NCI-H748 (cell line): Measurements from ENCODE around the gene FASTKD1.
"Not testable (repeated sequence)": the region's sequence is repeated elsewhere in the genome, so short reads cannot be mapped to it uniquely, and the experiment has no call there.

Experiments used
- DNase-seq: peaks from one replicate; lab custom pipeline; 2025; ENCODE audit not compliant: unreplicated experiment; lab: John Stamatoyannopoulos, UW

Gene FASTKD1, protein sequence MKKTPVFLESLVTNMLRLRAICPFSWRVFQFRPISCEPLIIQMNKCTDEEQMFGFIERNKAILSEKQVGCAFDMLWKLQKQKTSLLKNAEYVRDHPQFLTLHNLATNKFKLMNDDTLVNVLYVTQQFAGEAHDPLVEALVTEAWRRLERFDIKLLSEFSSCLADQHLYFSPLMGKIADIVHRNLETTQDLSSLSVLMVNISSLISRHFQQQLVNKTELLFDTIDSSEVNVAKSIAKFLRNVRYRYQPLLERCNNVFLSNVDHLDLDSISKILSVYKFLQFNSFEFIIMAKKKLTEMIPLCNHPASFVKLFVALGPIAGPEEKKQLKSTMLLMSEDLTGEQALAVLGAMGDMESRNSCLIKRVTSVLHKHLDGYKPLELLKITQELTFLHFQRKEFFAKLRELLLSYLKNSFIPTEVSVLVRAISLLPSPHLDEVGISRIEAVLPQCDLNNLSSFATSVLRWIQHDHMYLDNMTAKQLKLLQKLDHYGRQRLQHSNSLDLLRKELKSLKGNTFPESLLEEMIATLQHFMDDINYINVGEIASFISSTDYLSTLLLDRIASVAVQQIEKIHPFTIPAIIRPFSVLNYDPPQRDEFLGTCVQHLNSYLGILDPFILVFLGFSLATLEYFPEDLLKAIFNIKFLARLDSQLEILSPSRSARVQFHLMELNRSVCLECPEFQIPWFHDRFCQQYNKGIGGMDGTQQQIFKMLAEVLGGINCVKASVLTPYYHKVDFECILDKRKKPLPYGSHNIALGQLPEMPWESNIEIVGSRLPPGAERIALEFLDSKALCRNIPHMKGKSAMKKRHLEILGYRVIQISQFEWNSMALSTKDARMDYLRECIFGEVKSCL

DNA sequence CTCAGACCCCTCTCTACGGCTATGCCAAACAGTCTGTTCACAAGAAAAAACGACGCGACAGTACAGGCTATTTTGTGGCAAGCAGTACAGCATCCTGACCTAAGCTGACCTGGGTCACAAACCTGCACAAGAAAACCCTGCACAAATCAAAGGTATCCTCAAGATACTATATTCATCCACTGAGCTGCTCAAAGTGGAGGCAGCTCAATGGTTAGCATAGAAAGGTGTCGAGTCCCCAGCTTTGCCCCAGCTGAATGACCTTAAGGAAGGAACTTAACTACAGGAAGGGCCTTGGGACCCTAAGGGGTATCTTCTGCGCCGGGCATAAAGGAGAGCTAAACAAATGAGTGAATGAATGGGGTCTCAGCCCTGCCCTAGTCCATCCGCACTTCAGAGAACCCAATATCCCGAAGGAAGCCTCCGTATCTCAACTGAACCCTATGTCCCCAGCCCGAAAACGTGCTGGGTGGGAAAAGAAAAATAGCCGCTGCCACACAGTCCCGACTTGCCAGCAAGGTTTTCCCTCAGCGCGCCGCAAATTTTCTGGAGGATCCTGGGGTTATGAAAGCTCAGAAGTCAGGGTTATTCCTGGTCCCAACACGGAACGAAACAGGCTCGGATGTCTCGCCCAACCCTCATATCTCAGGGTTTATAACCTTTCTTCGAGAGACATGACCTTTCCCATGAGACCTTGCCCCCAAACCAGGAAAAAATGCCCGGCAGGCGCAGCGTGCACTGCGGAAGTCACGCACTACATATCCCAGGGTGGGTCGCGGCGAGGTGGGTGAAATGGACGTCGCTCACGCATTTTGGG lies at the start of gene FASTKD1:
Gene FASTKD1, minus strand, starts transcription at position 706 of the 814 bp plus-strand sequence. CDS start 1,836 bp downstream, outside the sequence.
- DNase-seq = peak; percentile 95

DNA sequence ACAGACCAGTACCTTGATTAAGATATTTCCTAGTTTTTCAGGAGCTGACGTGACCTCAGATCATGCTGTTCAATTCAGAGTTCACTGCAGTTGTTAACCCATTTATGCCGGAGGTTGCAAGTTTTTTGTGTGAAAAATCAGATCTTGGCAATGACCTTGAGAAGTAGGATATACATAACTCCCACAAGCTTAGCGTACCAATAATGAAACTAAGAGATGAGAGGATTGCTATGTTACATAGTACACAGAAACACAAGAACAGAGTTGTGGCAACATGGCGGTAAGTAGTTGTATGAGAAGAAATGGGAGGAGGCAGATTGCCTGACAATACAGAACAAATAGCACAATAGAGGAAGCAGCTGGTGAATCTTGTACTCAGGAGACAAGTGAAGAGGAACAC lies 49.6 kb upstream of the FASTKD1 start:
- no peak for DNase-seq

DNA sequence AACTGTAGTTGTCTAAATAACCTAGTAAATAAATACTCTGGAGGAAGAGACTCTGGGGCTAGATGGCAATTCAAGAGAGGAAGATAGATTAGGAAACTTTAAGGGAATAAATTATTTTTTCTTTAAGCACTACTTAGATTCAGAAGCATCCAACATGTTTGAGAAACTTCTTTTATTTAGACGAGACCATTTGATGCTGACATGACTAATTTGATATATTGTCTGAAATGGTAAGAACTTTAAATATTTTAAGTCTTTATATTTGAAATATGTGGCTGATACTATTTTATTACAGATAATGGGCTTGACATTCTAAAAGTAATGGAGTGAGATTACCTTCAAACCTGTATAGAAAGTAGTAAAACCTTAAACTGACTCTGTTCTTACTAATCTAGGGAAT lies 46.8 kb upstream of the FASTKD1 start:
- DNase-seq = no peak

DNA sequence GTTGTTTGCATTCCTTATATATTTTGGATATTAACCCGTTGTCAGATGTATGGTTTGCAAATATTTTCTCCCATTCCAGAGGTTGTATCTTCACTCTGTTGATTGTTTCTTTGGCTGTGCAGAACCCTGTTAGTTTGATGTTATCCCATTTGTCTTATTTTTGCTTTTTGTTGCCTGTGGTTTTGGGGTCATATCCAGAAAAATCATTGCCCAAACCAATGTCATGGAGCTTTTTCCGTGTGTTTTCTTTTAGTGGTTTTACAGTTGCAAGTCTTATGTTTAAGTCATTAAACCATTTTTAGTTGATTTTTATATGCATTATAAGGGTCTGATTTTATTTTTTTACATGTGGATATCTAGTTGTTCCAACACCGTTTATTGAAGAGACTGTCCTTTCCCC lies 46.3 kb upstream of the FASTKD1 start:
- no peak for DNase-seq

DNA sequence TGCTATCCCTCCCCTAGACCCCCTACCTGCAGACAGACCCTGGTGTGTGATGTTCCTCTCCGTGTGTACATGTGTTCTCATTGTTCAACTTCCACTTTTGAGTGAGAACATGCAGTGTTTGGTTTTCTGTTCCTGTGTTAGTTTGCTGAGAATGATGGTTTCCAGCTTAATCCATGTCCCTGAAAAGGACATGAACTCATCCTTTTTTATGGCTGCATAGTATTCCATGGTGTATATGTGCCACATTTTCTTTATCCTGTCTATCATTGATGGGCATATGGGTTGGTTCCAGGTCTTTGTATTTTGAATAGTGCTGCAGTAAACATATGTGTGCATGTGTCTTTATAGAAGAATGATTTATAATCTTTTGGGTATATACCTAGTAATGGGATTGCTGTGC lies 42.3 kb upstream of the FASTKD1 start:
- not testable (repeated sequence) for DNase-seq

DNA sequence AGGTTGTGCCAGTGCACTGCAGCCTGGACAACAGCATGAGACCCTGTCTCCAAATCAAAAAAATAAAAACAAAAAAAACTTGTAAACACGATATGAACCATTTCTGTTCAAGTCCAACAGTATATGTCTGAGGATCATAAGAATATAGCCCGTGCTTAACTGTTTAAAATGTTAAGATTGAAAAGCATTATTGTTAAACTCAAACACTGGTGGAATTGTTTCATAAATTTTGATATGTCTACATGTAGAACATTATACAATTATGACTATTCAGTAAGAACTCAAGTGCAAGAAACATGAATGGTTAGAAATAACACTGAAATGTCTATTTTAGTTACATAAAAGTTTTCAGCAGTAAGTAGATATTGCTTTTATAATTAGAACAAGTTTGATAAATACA lies 40.2 kb upstream of the FASTKD1 start:
- no peak for DNase-seq

DNA sequence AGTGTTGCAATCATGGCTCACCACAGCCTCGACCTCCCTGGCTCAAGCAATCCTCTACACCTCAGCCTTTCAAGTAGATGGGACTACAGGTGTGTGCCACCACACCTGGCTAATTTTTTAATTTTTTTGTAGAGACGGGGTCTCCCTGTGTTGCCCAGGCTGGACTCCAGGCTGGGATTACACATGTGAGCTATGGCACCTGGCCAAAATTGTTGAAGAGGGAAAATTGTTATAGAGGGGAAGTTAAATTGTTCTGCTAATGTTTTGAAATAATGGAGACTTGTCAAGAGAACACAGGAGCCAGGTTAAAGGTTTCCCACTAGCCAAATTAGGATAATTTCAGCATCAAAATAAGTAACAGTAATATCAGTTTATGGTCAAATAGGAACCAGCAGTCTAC lies 35.6 kb upstream of the FASTKD1 start:
- peak; percentile 9 for DNase-seq

DNA sequence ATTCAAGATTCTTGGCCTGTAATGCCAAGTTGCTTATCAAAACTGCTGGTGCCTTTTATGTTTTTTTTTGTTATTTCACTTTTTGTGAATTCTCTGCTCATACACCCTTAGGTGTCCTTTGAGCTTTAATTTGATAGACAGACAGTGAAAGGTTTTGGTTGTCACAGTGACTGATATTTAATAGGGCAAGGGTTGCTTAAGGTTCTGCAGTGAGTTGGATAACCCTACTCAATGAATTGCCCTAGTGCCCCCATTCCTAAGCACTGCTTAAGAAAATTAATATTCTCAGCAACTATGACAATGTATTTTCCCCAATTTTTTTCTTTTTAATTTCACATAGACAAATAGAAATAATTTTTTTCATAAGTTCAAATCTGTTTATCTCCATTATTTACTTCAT lies 25.9 kb upstream of the FASTKD1 start:
- no peak for DNase-seq

DNA sequence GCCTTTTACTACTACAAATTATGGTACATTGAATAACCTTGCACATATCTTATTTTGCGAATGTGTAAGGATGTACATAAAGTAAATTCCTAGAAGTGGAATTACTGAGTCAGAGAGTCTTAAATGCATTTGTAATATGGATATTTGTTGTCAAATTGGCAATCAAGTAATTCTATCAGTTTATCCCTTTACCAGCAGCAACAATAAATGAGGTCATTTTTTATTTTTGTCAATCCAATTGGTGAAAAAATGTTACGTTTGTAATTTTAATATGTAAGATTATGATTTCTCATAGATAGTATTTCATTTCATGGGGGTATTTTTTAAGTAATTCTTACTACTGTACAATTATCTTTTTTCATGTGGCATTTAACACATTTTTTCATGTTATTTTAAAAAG lies 25.3 kb upstream of the FASTKD1 start:
- no peak for DNase-seq

DNA sequence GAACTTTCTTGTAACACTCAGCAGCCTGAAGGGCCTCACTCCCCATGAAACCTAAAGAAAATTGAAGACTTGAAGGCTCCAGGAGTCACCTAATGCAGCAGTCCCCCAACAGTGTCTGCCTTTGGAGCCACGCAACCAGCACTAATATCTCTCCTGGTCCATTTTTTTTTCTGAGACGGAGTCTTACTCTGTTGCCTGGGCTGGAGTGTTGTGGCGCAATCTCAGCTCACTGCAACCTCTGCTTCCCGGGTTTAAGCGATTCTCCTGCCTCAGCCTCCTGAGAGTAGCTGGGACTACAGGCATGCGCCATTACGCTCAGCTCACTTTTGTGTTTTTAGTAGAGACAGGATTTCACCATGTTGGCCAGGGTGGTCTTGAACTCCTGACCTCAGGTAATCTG lies 22.9 kb upstream of the FASTKD1 start:
- not testable (repeated sequence) for DNase-seq

DNA sequence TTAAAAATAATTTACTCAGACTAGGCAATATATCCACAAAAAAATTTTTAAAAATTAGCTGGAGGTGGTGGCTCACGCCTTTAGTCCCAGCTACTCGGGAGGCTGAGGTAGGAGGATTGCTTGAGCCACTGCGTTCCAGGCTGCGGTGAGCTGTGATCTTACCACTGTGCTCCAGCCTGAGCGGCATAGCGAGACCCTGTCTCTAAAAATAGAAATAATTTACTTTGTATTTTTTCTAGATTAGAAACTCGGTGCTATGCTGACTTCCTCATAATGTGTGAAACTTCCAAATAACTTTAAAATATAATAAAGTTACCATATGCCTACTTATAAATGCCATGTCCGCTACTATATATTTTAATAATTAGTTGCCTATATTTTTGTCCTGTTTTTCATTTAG lies 17.1 kb upstream of the FASTKD1 start:
- no peak for DNase-seq

DNA sequence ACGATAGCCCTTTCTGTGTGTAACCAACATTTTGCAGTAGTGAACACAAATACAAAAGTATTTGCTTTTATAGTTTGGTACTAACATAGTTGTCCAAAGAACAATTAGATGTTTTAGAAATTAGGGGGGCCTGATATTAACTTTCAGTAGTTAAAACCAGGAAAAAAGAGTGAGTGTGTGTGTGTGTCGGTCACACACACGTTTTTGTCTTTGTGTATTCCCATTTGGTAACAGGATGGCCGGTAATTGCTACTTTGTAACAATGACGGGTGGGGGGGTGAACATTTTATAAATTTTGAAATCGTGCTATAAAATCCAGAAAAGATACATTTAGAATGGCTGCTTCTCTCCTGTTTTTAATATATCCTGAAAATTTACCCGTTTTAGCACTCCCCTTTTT lies 12.0 kb upstream of the FASTKD1 start:
- no peak for DNase-seq

DNA sequence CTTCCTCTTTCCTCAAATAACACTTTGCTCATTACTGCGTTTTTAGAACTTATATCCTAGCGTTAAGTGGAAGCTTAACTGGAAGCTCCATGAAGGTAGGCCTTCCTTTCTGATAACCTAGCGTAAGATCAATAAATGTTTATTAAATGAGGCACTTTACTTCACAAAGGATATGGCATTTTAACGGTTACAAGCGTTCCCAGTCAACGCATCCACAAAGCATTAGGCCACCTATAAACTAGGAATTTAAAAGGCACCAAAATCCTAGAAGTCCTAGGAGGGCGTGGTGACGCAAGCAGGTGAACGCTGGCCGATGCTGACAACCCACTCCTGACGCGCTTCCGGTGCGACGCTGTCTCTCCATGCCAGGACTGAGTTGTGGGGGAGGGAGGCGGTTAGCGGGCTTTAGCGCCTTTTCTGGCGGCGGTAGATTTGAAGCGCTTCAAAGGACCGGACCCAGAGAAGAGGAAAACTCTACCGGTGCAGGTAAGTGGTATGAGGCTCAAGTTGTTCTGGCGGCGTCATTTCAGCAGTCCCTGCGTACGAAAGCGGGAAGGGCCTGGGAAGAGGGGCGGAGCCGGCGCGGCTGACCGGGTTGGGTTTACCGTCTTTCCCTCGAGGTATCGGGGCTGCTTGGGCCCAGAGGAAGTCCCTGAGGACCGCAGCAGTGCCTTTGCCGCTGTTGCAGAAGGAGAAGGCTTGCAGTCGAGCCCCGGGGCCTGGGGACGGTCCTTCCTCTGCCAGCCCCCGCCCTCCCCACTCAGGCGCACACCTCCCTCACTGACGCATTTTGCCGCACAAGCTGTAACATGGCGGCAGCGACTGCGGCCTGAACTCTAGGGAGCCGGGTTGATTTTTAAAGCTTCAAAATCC lies 10.6 kb upstream of the FASTKD1 start, which contains the start of gene PPIG:
Gene PPIG, plus strand, starts transcription at position 347 of the 873 bp plus-strand sequence. CDS start 19,691 bp downstream, outside the sequence.
- peak; percentile 96 for DNase-seq

DNA sequence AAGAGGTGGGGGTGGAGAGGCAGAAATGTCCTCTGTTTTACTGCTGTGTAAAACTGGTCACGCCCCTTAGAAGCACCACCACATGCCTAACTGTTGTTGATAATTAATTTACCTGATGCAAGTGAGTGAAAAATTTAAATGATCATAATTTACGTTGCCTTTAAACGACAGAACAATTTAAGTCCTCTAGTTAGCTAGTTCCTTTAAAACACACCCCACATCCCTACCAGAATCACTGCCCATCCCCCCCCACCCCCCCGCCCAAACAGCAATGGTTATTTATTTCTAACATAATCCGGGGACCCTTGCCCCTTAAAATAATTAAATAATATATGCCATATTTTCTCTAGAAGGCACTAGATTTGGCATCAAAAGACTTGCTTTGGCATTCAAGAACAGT lies 9.9 kb upstream of the FASTKD1 start:
- DNase-seq = no peak

DNA sequence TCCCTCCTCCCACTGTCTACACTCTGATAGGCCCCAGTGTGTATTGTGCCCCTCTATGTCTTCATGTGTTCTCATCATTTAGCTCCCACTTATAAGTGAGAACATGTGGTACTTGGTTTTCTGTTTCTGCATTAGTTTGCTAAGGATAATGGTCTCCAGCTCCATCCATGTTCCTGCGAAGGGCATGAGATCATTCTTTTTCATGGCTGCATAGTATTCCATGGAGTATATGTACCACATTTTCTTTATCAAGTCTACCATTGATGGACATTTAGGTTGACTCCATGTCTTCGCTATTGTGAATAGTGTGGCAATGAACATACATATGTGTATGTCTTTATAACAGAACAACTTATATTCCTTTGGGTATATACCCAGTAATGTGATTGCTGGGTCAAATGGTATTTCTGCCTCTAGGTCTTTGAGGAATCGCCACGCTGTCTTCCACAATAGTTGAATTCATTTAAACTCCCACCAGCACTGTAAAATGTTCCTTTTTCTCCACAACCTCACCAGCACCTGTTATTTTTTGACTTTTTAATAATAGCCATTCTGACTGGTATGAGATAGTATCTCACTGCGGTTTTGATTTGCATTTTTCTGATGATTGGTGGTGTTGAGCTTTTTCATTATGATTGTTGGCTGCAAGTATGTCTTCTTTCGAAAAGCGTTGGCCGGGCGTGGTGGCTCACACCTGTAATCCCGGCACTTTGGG lies 9.0 kb upstream of the FASTKD1 start:
- DNase-seq = not testable (repeated sequence)

DNA sequence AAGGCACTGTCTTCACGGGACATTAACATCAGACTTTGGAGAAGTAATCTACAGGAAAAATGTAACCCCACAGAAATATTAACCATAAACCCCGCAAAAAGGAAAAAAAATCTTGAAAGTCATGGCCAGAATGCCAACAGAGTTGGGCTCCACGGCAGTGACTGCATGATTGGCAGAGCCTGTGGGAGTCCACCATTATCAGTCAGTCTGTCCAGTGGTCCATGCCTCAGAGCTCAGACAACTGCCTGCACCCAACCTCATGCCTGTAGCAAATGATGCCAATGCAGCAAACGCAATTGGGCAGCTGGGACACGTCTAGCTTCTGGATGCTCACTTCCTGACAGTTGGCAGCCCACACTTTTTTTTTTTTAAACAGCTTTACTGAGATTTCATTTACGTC lies 5.4 kb upstream of the FASTKD1 start:
- peak; percentile 16 for DNase-seq

DNA sequence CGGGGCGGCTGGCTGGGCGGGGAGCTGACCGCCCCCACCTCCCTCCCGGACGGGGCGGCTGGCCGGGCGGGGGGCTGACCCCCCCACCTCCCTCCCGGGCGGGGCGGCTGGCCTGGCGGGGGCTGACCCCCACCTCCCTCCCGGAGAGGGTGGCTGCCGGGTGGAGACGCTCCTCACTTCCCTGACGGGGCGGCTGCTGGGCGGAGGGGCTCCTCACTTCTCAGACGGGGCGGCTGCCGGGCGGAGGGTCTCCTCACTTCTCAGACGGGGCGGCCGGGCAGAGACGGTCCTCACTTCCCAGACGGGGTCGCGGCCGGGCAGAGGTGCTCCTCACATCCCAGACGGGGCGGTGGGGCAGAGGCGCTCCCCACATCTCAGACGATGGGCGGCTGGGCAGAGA lies 1.6 kb upstream of the FASTKD1 start:
- not testable (repeated sequence) for DNase-seq

DNA sequence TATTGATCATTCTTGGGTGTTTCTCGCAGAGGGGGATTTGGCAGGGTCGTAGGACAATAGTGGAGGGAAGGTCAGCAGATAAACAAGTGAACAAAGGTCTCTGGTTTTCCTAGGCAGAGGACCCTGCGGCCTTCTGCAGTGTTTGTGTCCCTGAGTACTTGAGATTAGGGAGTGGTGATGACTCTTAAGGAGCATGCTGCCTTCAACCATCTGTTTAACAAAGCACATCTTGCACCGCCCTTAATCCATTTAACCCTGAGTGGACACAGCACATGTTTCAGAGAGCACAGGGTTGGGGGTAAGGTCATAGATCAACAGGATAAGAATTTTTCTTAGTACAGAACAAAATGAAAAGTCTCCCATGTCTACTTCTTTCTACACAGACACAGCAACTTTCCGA lies 874 bp upstream of the FASTKD1 start:
- not testable (repeated sequence) for DNase-seq

DNA sequence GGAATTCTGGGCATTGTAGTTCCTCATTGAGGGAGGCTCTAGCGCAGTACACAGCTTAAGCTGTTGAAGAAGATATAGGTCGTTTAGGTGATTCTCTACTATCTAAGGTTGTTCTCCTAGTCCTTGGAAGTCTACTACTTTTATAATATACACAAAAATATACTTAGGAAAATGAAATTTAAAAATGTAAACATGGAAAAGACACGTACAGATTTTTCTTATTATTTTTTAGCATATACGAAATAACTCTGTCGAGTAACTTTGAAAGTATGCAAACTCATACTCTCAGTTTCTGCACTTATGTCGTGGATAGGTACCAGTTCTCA lies 272 bp upstream of the FASTKD1 start:
- no peak for DNase-seq

DNA sequence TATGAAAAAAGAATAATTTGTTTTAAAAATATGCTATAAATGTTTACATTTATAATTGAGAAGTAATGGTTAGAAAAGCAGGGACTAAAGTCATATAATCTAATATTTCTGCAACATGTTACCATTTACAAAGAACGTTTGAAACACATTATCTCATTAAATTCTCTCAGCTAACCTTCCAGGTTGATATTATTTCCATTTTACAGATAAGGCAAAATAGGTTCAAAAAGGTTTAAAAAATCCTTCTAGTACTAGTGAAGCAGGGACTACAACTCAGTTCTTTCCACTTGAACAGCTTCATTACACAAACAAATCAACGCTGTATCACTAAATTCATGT lies 875 bp downstream of the FASTKD1 start:
- no peak for DNase-seq
